Posterior vena cava (tissue), 2 donors: ENCODE data around the gene IREB2. TPM values are rescaled to one million over a fixed set of nuclear protein-coding genes. Genes with fewer than 3 reads are reported as not detected.
"Not testable (repeated sequence)": the region's sequence is repeated elsewhere in the genome, so short reads cannot be mapped to it uniquely, and the experiment has no call there.

Experiments used
- DNase-seq: peaks from one replicate; pipeline ENCODE4 v3.0.0-alpha.2; 2020; ENCODE audit warnings: low spot score
- intact Hi-C, 2 donors: fragments of 100-400 bp; cut with DNase I; formaldehyde crosslinking; loops; one replicate each; pipeline versions ENCODE4 v1.14.1 to v1.14.2; 2022 to 2023
- total RNA-seq, 2 donors: library from RNA; stranded (reverse); fragmentation: NEBNext Ultra II Directional; extraction: Animal tissue kit (Norgen Biotek cat#: 25700); gene quantifications; one replicate each; pipeline ENCODE4 v1.2.1, GENCODE V29; 2021
- donor health status: DM: yes; HTN: yes; CAD: no.
- donor health status: DM: yes; HTN: yes; CAD: no.

The IREB2 gene
- total RNA-seq, 2 donors from 2014 or later: 37.8 to 43.1 TPM

DNA sequence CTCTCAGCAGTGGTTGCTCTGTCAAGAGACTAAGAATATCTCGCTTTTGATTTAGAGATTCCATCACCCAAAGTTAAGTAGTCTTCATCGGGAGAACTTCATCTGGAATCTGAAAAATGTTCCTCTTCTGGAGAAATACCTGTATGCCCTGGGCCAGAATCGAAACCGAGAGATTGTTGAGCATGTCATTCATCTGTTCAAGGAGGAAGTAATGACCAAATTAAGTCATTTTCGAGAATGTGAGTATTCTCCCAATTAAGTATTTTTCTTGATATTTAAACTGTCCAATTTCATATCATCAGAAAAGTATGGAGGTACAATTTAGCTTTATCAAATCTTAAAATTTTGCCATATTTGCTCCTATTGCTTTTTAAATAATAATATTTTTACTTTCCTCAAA, 89.3 kb downstream of the IREB2 start:
- intact Hi-C loops: no loop called here
- no peak for DNase-seq

DNA sequence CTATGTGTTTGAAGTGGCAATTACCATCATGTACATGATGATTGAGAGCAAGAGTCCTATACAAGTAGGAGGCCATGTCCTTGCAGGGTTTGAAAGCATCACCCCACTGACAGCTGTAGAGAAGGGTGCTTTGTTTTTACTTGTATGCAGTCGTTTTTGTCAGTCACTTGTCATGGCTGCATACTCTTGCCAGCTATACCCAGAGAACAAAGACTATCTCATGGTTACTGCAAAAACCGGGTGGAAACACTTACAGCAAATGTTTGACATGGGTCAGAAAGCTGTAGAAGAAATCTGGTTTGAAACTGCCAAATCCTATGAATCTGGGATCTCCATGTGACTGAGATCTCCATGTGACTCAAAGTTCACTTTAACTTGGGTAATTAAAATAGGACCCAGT, 95.3 kb downstream of the IREB2 start:
- intact Hi-C loops: no loop called here
- DNase-seq: no peak

DNA sequence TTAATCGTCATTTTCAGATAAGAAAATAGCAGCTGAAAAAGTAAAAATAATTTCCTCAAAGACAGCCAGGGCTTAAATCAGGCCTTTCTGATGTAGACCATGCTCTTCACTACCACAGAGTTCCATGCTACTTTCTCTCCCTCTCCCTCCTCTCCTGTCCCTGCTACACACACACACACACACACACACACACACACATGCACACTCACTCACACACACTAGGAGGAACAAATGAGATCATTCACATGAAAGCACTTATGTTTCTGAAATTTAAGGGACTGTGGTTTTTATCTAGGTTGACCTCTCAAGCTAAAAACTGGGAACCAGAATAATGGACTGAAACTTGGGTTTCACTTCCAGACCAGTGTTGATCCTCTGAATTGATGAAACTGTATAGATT, 98.1 kb downstream of the IREB2 start:
- no peak for DNase-seq
- intact Hi-C loops: no loop called here

DNA sequence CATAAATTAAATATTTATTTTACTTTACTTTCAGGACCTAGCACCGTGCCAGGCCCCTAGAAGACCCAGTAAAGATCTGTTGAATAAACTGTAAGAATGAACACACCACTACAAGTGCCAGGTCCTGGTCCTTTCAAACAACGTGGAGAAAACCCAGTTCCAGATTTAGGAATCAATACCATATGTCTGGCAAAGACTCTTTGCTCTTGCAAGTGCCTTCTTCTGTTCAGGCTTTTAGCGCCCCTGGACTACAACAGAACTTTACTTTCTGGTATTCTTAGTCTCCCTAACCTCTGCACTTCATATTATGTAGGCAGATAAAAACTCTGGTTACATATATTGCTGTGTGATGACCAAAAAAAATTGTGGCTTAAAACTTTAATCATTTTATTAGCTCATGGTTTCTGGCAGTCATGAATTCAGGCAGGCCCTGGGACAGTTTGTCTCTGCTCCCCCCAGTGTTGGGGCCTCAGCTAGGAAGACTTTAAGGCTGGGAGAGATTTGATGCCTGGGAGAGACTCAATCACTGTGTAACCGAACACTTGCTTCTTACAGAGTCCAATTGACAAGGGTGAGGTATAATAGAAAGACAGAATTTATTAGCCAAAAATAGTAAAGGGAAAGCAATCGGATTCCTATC, 99.4 kb downstream of the IREB2 start:
- intact Hi-C loops: no loop called here
- no peak for DNase-seq

DNA sequence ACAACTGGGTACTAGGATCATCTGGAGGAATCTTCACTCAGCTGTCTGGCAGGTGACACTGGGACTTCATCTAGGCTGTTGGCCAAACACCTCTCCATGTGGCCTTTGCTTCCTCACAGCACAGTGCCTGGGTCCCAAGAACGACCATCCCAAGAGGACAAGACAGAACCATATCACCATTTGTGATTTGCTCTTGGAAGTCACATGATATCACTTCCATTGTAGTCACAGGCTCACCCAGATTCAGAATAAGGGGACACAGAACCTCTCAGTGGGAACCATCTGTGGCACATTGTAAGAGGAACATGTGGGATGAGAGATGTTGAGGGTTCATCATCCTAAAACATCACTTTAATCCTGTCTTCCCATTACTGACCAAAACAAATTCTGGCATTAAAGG, 100.3 kb downstream of the IREB2 start:
- intact Hi-C loops: no loop called here
- DNase-seq: no peak

DNA sequence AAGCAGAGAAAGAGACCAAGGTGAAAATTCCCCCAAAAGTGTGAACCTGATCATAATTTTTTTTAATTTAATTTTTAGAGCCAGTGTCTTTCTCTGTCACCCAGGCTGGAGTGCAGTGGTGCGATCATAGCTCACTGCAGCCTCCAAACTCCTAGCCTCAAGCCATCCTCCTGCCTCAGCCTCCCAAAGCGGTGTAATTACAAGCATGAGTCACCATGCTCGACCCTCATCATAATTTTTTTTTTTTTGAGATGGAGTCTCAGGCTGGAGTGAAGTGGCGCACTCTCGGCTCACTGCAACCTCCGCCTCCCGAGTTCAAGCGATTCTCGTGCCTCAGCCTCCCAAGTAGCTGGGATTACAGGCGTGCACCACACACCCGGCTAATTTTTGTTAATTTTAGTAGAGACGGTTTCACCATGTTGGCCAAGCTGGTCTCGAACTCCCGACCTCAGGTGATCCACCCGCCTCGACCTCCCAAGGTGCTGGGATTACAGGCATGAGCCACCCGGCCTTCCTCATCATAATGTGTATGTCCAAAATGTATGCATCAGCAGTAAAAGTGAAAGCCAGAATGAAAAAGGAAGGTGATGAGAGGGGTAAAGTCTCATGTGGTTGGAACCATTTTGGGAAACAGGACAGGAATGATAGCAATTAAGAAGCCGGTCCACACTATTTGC, 101.6 kb downstream of the IREB2 start:
- intact Hi-C loops, DNase-seq: not testable (repeated sequence)

DNA sequence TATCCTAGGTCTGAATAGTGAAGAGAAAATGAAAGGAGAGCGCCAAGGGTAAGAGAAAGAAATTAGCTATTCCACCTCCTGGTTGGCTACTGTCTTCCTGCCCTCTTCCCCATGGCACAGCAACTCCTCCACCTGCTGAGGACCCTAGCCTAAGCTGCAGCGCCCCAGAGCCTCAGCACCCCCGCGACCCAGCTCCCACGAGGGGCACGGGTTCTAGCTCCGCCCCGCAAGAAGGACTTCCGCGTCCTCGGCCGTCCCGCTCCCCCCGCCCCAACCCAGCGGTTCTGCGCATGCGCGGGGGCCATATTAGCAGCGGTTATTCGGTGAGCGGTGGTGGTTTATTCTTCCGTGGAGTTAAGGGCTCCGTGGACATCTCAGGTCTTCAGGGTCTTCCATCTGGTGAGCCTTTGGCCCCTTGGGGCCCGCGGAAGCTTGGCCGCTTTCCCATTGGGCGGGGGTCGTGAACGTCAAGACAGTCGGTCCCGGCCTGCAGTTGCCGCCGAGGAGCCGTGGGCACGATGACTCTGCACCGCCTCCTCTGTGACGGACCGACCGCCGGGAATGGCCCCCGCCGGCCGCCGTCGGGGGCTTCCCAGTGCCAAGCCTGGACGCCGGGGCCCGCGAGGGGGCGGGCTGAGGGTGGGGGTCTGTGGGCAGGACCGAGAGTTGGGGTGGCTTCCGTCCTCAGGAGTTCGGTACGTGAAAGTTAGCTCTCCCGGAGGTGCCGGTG, 102.3 kb downstream of the IREB2 start, which contains the start of gene PSMA4:
TSS of gene PSMA4 (plus strand) at position 304 of the 730 bp plus-strand sequence. CDS start 1,484 bp downstream, outside the sequence.
- DNase-seq: peak; percentile 98
- intact Hi-C loops: no loop called here

DNA sequence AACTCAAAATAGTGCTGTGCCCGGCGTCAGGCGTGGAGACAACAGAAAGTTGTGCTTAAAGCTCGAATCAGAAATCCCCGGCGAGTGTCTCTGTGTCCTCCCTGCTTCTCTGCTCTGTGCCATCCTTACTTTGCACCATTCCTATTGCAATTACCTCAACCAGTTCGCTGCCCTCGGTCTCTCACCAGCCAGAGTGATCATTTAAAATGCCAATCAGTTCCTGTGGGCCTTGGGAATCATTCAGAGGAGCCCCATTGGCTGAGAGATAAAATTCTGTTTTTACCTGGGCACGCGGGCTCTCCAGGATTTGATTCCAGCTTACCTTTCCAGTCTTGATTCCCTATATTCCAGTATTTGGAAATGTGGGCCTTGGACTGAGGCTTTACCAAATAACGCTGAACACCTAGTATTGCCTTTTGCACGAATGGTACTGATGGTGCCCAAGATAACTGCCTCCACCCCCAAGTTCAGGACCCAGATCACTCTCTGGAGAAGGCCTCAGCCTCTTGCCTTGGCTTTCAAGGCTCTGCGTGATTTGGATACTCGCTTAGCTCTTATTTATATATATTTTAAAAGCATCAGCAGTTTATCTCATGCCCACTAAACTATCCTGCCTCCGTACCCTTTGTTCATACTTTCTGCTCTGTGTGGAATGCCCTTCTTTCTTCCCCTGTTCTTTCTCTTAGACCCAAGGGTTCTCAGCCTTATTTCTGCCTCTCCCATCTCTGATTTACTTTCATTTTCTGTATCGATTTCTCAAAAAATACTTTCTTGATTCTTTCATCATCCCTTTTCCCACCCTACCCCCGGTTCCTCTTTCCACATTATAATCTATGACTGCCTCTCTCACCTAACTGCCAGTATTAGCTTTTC, 103.1 kb downstream of the IREB2 start:
- DNase-seq: no peak
- intact Hi-C loops: no loop called here

DNA sequence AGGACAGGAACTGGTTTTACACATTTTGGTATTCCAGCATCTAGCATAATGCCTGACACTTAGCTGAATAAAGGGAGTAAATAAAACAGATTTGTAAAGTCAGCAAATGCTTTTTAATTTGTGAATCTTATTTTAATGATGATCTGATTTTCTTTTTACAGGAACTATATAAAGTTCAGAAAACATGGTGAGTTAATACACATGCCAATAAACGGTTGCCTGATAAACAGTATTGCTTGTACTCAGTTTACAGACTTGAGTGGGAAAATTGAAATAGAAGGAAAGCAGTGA, 103.7 kb downstream of the IREB2 start:
- no peak for DNase-seq
- intact Hi-C loops: no loop called here

DNA sequence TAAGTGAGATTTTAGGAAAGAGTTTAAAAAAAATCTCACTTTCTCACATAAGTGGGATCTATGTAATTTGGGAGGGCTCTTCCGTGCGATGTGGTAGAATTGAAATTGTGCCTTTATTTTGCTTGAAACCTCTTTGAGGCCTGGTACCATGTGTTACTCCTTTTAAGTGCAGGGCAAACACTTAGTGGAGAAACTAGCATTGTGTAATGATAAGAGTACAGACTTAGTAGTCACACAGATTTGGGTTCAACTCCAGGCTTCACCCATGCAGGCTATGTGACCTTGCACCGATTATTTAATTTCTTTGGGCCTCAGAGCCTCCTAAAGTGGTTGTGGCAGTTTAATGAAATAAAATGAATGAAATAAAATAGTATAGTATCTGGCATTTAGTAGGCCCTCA, 104.6 kb downstream of the IREB2 start:
- DNase-seq: no peak
- intact Hi-C loops: no loop called here

DNA sequence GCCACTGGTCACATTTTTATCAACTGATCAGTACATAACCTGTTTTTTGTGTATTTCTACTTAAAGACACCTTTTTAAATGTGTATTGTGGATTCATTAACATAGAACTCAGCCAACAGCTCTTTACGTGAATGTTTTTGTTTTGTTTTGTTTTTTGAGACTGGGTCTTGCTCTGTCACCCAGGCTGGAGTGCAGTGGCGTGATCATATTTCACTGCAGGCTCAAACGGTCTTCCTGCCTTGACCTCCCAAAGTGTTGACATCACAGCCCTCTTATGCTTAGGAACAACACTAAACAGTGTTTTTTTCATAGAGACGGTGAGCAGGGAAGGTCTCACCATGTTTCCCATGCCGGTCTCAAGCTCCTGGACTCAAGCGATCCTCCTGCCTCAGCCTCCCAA, 112.2 kb downstream of the IREB2 start:
- intact Hi-C loops: no loop called here

DNA sequence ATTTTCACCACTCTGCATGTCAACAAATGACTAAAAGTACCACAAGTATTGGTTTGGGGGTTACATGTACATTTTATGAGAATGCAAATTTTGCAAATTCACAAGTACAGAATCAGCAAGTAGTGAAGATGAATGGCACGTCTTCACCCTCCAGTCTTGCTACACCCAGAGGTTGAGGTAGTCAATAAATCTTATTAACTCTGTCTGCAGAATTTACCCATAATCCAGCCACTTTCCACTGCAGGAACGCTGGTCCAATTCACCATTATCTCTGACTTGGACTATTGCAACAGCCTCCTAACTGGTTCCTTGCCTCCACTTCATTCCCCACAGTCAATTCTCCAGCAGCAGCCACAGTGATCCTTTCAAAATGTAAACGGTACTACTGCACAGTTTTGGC, 112.8 kb downstream of the IREB2 start:
- intact Hi-C loops: no loop called here
- DNase-seq: no peak

More for the DNA sequence above, 112.2 kb downstream of the IREB2 start:
- no peak for DNase-seq

Other genes with a start within 250 kb of the IREB2 start
- not detected for gene ACSBG1, start 203.7 kb upstream of the IREB2 start, total RNA-seq
- gene DNAJA4, start 173.7 kb upstream of the IREB2 start, total RNA-seq: 10 to 100 TPM; 22.3 to 56.4 TPM
- 10 to 100 TPM; 35.0 to 36.8 TPM for gene SKIC8, start 138.6 kb upstream of the IREB2 start, total RNA-seq
- not detected for gene CRABP1, start 97.9 kb upstream of the IREB2 start, total RNA-seq
- 1 to 10 TPM; 4.2 to 4.3 TPM for gene HYKK, start 69.4 kb downstream of the IREB2 start, total RNA-seq
- 100 to 1,000 TPM; 120 to 144 TPM for gene PSMA4, start 102.2 kb downstream of the IREB2 start, total RNA-seq
- 1 to 10 TPM in 1 of 2 donors, under 1 TPM in 1; 0.74 to 3.1 TPM for gene CHRNA5, start 127.3 kb downstream of the IREB2 start, total RNA-seq
- not detected for gene CHRNA3, start 182.8 kb downstream of the IREB2 start, total RNA-seq
- gene CHRNB4, start 203.0 kb downstream of the IREB2 start, total RNA-seq: not detected